D721Med (cell line): ENCODE data around the gene ADGRB2.

ENCODE experiments used
- DNase-seq: peaks from one replicate; pipeline ENCODE4 v3.0.0; 2011; ENCODE audit warnings: low spot score; ENCODE audit not compliant: insufficient read length
- FAIRE-seq: peaks from 2 replicates; lab custom pipeline; 2011; peaks lifted over from hg19 to GRCh38; lab: Jason Lieb, UNC
- CTCF ChIP-seq: IDR thresholded peaks from 2 replicates; pipeline ENCODE4 v1.5.1; 2012; ENCODE audit warnings: mild to moderate bottlenecking, control low read depth; ENCODE audit not compliant: insufficient read depth; ENCODE audit errors: missing control alignments

Gene ADGRB2

DNA sequence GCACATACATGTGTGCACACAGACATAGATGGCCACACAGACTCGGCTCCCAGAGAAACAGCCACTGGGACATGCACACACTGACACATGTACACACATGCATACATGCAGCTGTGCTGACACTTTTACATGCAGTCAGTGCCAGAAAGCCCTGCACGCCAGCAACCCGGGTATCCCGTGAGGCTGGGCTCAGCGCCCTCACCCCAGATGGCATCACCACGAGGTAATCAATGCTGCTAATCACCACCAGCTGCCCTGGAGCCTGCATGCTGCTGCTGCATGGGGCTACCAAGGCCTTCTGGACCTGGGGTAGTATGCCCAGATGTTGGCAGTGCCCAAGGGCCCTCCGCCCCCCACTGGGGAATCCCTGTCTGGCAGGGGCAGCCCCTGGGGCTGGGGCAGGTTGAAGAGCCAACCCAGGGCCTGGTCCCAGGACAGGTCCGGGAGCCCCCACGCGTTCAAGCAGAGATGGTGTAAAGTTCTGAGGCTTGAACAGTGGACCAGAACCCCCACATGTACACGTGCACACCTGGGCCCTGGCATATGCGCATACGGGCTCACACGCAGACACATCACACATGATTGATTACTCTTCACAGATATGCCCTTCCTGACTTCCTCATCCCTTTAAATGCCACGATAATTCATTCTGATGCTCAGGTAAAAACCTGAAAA, 57.6 kb downstream of the ADGRB2 start:
- FAIRE-seq (no peak), DNase-seq (no peak)
- TF ChIP-seq CTCF = no peak

DNA sequence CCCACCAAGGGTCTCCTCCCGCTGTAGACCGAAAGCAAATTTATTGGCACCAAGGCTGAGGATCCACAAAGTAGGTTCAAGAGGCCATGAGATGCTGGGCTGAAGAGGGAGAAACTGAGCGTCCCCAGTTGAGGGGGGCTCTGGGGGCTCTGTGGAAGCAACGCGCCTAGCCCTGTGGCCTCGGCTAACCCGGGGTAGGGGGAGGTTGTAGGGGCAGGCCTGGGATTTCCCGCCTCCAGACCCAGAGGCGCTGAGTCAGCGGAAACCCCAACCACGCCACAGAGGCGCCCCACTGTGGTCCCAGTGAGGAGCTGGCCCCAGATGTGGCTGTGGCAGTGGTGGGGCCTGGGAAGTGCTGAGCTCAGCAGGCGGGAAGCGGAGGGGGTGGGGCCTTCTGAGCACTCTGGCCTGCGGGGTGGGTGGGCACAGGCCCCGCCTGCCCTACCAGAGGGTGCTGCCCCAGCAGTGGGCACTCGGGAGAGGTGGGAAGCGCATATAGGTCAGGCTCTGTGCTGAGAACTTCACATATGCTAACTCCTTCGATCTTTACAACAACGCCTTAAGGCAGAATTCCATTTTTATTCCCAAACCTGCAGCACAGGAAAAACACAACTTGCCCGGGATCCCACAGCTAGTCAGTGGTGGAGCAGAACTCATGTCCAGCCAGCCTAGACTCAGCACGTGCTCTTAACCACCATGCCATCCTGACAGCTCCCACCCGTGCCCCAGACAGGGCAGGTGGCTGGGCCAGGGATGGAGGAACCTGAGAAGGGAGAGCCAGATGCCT, 58.9 kb downstream of the ADGRB2 start:
- TF ChIP-seq CTCF = no peak
- FAIRE-seq (no peak), DNase-seq (no peak)

DNA sequence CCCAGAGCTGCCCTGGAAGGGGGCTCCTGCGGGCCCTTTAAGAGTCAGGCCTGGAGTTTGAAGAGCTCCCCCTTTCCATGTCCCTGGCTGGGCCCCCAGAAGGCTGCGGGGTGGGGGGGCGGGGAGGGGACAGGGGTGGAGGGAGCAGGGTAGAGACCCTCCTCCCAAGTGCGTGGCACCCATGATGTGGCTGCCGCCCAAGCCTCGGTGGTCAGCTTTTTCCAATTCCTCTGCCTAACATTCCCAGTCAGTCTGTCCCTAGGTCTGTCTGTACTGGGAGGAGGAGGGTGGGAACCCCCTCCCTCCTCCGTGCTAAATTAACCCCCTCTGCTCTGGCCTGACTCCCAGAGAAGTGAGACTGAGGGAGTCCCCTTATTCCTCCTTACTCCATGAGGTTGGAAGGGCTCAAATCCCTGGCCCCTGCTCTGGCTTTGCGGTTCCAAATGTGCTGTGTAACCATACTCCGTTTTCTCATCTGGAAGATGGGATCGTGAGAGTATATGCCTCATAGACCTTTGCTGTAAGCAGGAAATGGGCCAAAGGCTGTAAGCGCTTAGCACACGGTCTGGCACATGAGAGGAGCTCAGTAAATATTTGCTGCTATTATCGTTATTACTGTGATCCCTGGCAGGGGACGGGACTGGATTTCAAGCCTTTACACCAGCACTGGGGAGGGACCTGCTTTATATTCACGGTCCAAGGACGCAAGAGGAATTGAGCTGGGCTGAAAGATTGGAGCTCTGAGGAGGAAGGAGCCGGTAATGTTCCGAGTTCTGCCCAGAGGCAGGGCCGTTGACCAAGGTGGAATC, 59.7 kb downstream of the ADGRB2 start:
- DNase-seq (no peak), FAIRE-seq (no peak)
- TF ChIP-seq CTCF = no peak

DNA sequence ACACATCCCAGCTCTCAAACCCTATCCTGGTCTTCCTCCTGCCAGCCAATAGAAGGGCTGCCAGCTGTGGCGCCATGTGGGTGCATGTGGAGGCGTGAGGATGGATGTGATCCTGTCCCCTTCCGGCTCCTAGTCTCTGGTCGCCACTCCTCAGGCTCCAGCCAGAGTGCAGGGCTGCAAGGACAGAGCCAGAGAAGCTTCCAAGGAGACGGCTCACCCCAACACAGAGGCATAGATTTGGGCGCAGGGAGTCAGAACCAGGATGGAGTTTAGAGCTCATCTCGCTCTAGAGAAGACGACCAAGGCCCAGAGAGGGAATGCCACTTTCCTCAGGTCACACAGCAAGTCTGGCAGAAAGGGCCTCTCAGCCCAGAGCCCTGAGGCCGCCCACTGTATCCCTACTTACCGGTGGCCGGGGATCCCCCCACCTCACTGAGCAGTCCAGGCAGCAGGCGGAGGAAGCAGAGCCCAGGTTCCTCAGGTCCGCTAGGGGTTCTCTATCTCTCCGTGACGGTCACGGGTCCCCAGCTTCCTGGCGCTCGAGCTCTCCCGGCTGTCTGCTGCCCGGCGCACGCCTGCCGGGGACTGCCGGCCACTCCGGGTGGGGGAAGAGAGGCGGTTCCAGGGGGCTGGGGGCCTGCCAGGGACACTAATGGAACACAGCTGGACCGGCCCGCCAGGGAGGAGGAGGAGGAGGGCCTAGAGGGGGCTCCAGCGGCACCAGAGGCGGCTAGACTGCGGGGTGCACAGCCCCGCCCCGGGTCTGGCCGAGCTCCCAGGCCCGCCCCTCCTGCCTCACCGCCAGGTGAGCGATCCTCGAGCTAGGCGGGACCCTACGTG, 60.5 kb downstream of the ADGRB2 start, which contains the start of gene COL16A1:
Gene COL16A1 (minus strand): TSS at position 587 of the 840 bp plus-strand sequence. CDS start 1,824 bp downstream, outside the sequence.
- DNase-seq (no peak), FAIRE-seq (no peak)
- no peak for TF ChIP-seq CTCF

DNA sequence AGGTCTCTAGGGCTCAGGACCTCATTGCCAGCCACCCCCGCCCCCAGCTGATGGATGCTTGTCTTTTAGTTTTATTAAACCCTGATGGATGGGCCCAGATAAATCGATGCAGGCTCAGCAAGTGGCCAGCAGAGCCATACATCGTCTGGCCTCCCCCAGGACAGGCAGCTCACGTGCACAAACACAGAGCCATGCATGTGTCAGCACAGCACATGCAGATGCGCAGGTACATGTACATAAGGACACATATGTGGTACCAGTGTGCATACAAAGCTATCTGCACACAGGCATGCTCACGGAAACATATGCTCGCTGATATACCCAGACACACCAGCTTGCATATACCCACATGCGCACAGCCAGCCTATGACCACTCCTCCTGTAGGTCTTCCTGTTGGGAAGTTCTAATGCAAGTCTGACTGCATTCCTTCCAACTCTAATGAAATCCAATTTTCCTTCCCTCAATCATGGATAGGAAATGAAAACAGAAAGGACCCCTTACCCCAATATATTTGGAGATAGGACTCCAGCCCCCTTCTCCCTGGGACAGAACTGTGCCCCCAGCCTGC, 61.2 kb downstream of the ADGRB2 start:
- no peak for TF ChIP-seq CTCF
- FAIRE-seq (no peak), DNase-seq (no peak)

DNA sequence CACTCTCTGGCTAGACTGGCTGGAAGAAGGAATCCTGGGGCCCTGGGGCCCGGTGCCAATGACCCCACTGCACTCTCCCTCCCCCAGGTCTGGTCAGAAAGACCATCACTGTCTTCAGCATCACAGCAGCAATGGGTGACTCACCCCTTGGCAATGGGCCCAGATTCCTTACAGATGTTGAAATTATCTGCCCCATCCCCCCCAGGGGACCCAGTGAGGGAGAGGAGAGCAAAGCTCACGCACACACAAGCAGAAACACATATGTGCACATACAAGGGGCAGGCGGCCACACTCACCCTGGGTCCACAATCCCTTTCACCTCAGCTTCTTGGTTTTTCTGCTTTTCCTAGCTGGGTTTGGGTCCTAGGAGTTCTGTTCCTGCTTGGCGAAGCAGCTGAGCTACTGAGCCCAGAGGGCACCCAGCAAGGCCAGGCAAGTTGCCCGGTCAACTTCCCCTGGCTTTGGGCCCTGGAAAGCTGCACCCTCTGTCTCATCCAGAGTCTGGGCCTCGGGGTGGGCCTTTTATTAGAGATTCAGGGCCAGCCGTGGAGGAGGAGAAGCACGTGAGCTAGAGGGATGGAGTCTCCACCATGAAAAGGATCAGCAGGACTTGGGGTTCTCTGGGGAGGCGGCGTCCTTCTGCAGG, 62.9 kb downstream of the ADGRB2 start:
- DNase-seq (no peak), FAIRE-seq (no peak)

More for the DNA sequence above, 62.9 kb downstream of the ADGRB2 start:
- no peak for TF ChIP-seq CTCF
